HEK293 (cell line): Measurements from ENCODE around the gene APOL2.
"Not testable (repeated sequence)": the region's sequence is repeated elsewhere in the genome, so short reads cannot be mapped to it uniquely, and the experiment has no call there.

ENCODE experiments used
- CTCF ChIA-PET: fragments of 350-600 bp; formaldehyde crosslinking; extraction: SDS; loops from one replicate; lab custom pipeline; 2021; ENCODE audit warnings: antibody characterized with exemption; lab: Yijun Ruan, JAX
- POLR2A ChIA-PET: fragments of 300-600 bp; formaldehyde crosslinking; extraction: SDS; loops from one replicate; lab custom pipeline; 2020; ENCODE audit warnings: antibody characterized with exemption, inconsistent platforms; lab: Yijun Ruan, JAX
- H3K27ac ChIP-seq: fragments of 200-500 bp; sonication (Bioruptor generic); 2 replicates; pipeline ENCODE4 v1.5.1; 2014; ENCODE audit warnings: low read depth, low read length, control low read depth, inconsistent platforms; ENCODE audit errors: extremely low read depth
- H3K36me3 ChIP-seq, 2 experiments: fragments of 200-500 bp in 1 of 2; sonication (Bioruptor generic) in 1 of 2; 1 replicate in 1 of 2; 2 replicates in 1 of 2; pipeline ENCODE4 v1.5.1; 2014 to 2017; ENCODE audit warnings: inconsistent platforms in 2 of 2, low read length in 2 of 2; ENCODE audit not compliant: control insufficient read depth in 2 of 2, insufficient read depth in 1 of 2
- H3K4me1 ChIP-seq: fragments of 200-500 bp; sonication (Bioruptor generic); 2 replicates; pipeline ENCODE4 v1.5.1; 2014; ENCODE audit warnings: mild to moderate bottlenecking, low read length, inconsistent platforms; ENCODE audit not compliant: control insufficient read depth, insufficient read depth
- H3K4me3 ChIP-seq: 2 replicates; pipeline ENCODE4 v1.5.1; 2011; ENCODE audit warnings: low read depth, mild to moderate bottlenecking, control low read depth, low read length, moderate library complexity
- H3K9me3 ChIP-seq: fragments of 200-500 bp; sonication (Bioruptor generic); 2 replicates; pipeline ENCODE4 v1.5.1; 2014; ENCODE audit warnings: low read depth, low read length, inconsistent platforms; ENCODE audit not compliant: control insufficient read depth, insufficient read depth
- CTCF ChIP-seq: fragments of 450-650 bp; formaldehyde crosslinking; IDR thresholded peaks from 2 replicates; pipeline ENCODE4 v1.5.1; 2016; ENCODE audit warnings: missing biosample characterization, missing genetic modification characterization
- HOXC10 ChIP-seq: sonication (generic); formaldehyde crosslinking; IDR thresholded peaks from 2 replicates; pipeline ENCODE4 v1.8.1; 2023; ENCODE audit warnings: mild to moderate bottlenecking, missing genetic modification reagents
- PRDM10 ChIP-seq: fragments of 450-650 bp; formaldehyde crosslinking; IDR thresholded peaks from 2 replicates; pipeline ENCODE4 v1.5.1; 2016; ENCODE audit warnings: missing biosample characterization, missing genetic modification characterization
- REST ChIP-seq: fragments of 450-650 bp; formaldehyde crosslinking; IDR thresholded peaks from 2 replicates; pipeline ENCODE4 v1.5.1; 2016; ENCODE audit warnings: missing biosample characterization, missing genetic modification characterization
- ZNF132 ChIP-seq: fragments of 450-650 bp; formaldehyde crosslinking; IDR thresholded peaks from 2 replicates; pipeline ENCODE4 v1.5.1; 2017; ENCODE audit warnings: missing biosample characterization, missing genetic modification characterization, borderline replicate concordance
- ZNF138 ChIP-seq: fragments of 450-650 bp; formaldehyde crosslinking; IDR thresholded peaks from 2 replicates; pipeline ENCODE4 v1.5.1; 2016; ENCODE audit warnings: missing biosample characterization, missing genetic modification characterization, borderline replicate concordance
- ZNF555 ChIP-seq: fragments of 450-650 bp; formaldehyde crosslinking; conservative IDR thresholded peaks from 2 replicates; pipeline ENCODE4 v1.5.1; 2017; ENCODE audit warnings: missing biosample characterization, mild to moderate bottlenecking, missing genetic modification characterization, inconsistent platforms
- ZNF560 ChIP-seq: fragments of 450-650 bp; formaldehyde crosslinking; IDR thresholded peaks from 2 replicates; pipeline ENCODE4 v1.5.1; 2017; ENCODE audit warnings: missing biosample characterization, missing genetic modification characterization, borderline replicate concordance
- ZNF623 ChIP-seq: fragments of 450-650 bp; formaldehyde crosslinking; IDR thresholded peaks from 2 replicates; pipeline ENCODE4 v1.5.1; 2016; ENCODE audit warnings: missing biosample characterization, missing genetic modification characterization
- ZNF677 ChIP-seq: fragments of 450-650 bp; IDR thresholded peaks from 2 replicates; pipeline ENCODE4 v1.5.0; 2018; ENCODE audit warnings: missing biosample characterization, mild to moderate bottlenecking, missing genetic modification characterization, moderate library complexity
- ZNF76 ChIP-seq: fragments of 450-650 bp; formaldehyde crosslinking; IDR thresholded peaks from 2 replicates; pipeline ENCODE4; 2016; ENCODE audit warnings: low read depth, missing biosample characterization, missing genetic modification characterization, borderline replicate concordance
- TF ChIP-seq, protein P1 (sequence below): fragments of 450-650 bp; formaldehyde crosslinking; IDR thresholded peaks from 2 replicates; pipeline ENCODE4 v1.5.1; 2016; ENCODE audit warnings: missing biosample characterization, missing genetic modification characterization

The APOL2 gene

GRCh38 chr22:36201630-36202319, 37.6 kb downstream of the APOL2 start, which contains the start of gene APOL4:
Gene APOL4, minus strand, starts transcription at chr22:36201809. Its CDS starts 75 bp downstream, at chr22:36201734.
- H3K36me3 ChIP-seq = no peaks in the 10 kb centered on the region
- no peaks in the 10 kb centered on the region for H3K4me1 ChIP-seq
- POLR2A ChIA-PET = interaction anchor here (0.5 kb wide), 1 partner anchor 213 kb away, joined by 3 read pairs; no protein-coding TSS in a partner anchor
- H3K4me3 ChIP-seq = no peak within 1 kb of the TSS
- TF ChIP-seq ZNF623 (tag by site-specific recombination) (no peak), HOXC10 (no peak), ZNF677 (tag by site-specific recombination) (no peak), ZNF76 (no peak), ZNF138 (tag by site-specific recombination) (no peak), PRDM10 (tag by site-specific recombination) (peak; percentile 43; the same call in 1 of the 2 replicates)
- TF ChIP-seq, protein P1, sequence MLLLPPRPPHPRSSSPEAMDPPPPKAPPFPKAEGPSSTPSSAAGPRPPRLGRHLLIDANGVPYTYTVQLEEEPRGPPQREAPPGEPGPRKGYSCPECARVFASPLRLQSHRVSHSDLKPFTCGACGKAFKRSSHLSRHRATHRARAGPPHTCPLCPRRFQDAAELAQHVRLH (tag by site-specific recombination) = no peak
- TF ChIP-seq, all 188 proteins: peak for 1
- H3K9me3 ChIP-seq = no peaks in the 10 kb centered on the region
- no peak within 1 kb of the TSS for H3K27ac ChIP-seq
- CTCF ChIA-PET = interaction anchor here (0.6 to 3.0 kb wide), 3 partner anchors 20 to 146 kb away, joined by 3 to 13 read pairs (median 3); no protein-coding TSS in a partner anchor

GRCh38 chr22:36201025-36201424, 38.3 kb downstream of the APOL2 start:
- H3K4me3 ChIP-seq, H3K36me3 ChIP-seq, H3K27ac ChIP-seq, POLR2A ChIA-PET, H3K9me3 ChIP-seq, H3K4me1 ChIP-seq: not testable (repeated sequence)
- CTCF ChIA-PET = interaction anchor here (0.6 to 1.5 kb wide), 3 partner anchors 12 to 146 kb away, joined by 3 to 4 read pairs (median 3); no protein-coding TSS in a partner anchor

- CTCF ChIA-PET = interaction anchor here (1.1 to 1.2 kb wide), 2 partner anchors 76 to 77 kb away, joined by 3 to 6 read pairs; no protein-coding TSS in a partner anchor
- Histone ChIP-seq H3K36me3 (no peaks in the 10 kb centered on the region), H3K9me3 (no peaks in the 10 kb centered on the region), H3K4me1 (no peaks in the 10 kb centered on the region), H3K4me3 (no peak overlapping the region), H3K27ac (no peak overlapping the region)
- TF ChIP-seq ZNF555 (tag by site-specific recombination) (no peak), ZNF132 (tag by site-specific recombination) (no peak), ZNF560 (tag by site-specific recombination) (no peak), REST (tag by site-specific recombination) (peak; percentile 60), CTCF (tag by site-specific recombination) (0 out of 2 replicates have a peak, but pooled peaks have one; percentile 36)
- POLR2A ChIA-PET = no interaction called here
Observed at GRCh38 chr22:36199001-36199551, 40.3 kb downstream of the APOL2 start.
